ENCODE data around the gene EID2. TPM values are rescaled to one million over a fixed set of nuclear protein-coding genes. Genes with fewer than 3 reads are reported as not detected.

EID2 gene
- total and polyA plus RNA-seq, 12 donors: 9.0 to 15.9 (median 12.2) TPM

GRCh38 chr19:39540333-39540673 is 342 bp upstream of the EID2 start:
- H3K36me3 ChIP-seq: no peaks in the 10 kb centered on the region
- peaks cover 0 to 3% (median 0%) of the 10 kb centered on the region in 7 donors for H3K27me3 ChIP-seq
- peak overlapping the region in 6 of 10 donors; percentile 91 to 97 (median 95) for H3K27ac ChIP-seq
- peak overlapping the region in 7 of 10 donors; percentile 74 to 94 (median 86) for H3K4me3 ChIP-seq
- no peaks in the 10 kb centered on the region for H3K9me3 ChIP-seq
- DNase-seq: no peak
- peak in 1 of 9 donors; percentile 24 for TF ChIP-seq CTCF (IDR thresholded peaks at IDR 0.05)
- 5% methylated on average over 10 of the region's 10 CpGs for WGBS, 2 donors
- intact Hi-C loops (cut with DNase I): loop anchor here in 1 of 10 donors (10.0 kb wide), 1 partner anchor 304 kb away; the partner anchor contains the start of gene FBL
- H3K4me1 ChIP-seq: peaks cover 0 to 32% (median 23%) of the 10 kb centered on the region in 9 donors
- no peak for ATAC-seq

- no peaks in the 10 kb centered on the region for H3K36me3 ChIP-seq
- ATAC-seq (peak in 1 of 8 donors; percentile 5), DNase-seq (no peak)
- peak overlapping the region; percentile 47 to 94 (median 77) for H3K4me3 ChIP-seq
- H3K4me1 ChIP-seq: peaks cover 0 to 32% (median 23%) of the 10 kb centered on the region in 9 donors
- peak overlapping the region; percentile 90 to 98 (median 96) for H3K27ac ChIP-seq
- WGBS, 2 donors: 1 to 2% methylated on average over 10 of the region's 10 CpGs
- no peaks in the 10 kb centered on the region for H3K9me3 ChIP-seq
- intact Hi-C loops (cut with DNase I): loop anchor here in 9 of 10 donors (5.0 to 10.0 kb wide), 7 partner anchors 54 to 414 kb away; partner anchors contain the start of genes PAK4 (in 2 of the 9), SUPT5H (in 2 of the 9), DYRK1B (in 1 of the 9) and PLEKHG2 (in 1 of the 9)
- no peak for TF ChIP-seq CTCF (IDR thresholded peaks at IDR 0.05)
- no peaks in the 10 kb centered on the region for H3K27me3 ChIP-seq
These were observed 820 bp downstream of the EID2 start for GRCh38 chr19:39539165-39539517.

- WGBS, 2 donors: 66 to 75% methylated on average over 3 of the region's 3 CpGs
- Histone ChIP-seq H3K9me3 (no peaks in the 10 kb centered on the region), H3K36me3 (no peaks in the 10 kb centered on the region), H3K4me3 (no peak overlapping the region), H3K4me1 (peaks cover 2 to 39% (median 31%) of the 10 kb centered on the region in 9 donors), H3K27me3 (no peaks in the 10 kb centered on the region), H3K27ac (no peak overlapping the region)
- no peak for DNase-seq
- no peak for TF ChIP-seq CTCF (IDR thresholded peaks at IDR 0.05)
- no peak for ATAC-seq
- intact Hi-C loops (cut with DNase I): loop anchor here (2.0 to 10.0 kb wide), 11 partner anchors 49 to 409 kb away; partner anchors contain the start of genes PAK4 (in 2 of the 10), SUPT5H (in 2 of the 10), TIMM50 (in 2 of the 10) and DYRK1B (in 1 of the 10)
These were observed 6.2 kb downstream of the EID2 start for GRCh38 chr19:39533791-39534190.

- Histone ChIP-seq H3K27ac (peak overlapping the region in 5 of 10 donors; percentile 1 to 93 (median 89)), H3K9me3 (no peaks in the 10 kb centered on the region), H3K4me3 (peak overlapping the region in 8 of 10 donors; percentile 73 to 96 (median 84)), H3K36me3 (no peaks in the 10 kb centered on the region), H3K27me3 (no peaks in the 10 kb centered on the region), H3K4me1 (peaks cover 2 to 32% (median 26%) of the 10 kb centered on the region in 9 donors)
- ATAC-seq: peak in 4 of 8 donors; percentile 3 to 24 (median 10)
- intact Hi-C loops (cut with DNase I): loop anchor here (2.0 to 10.0 kb wide), 11 partner anchors 48 to 408 kb away; partner anchors contain the start of genes PAK4 (in 2 of the 10), SUPT5H (in 2 of the 10), TIMM50 (in 2 of the 10) and DYRK1B (in 1 of the 10)
- TF ChIP-seq CTCF (IDR thresholded peaks at IDR 0.05): no peak
- WGBS, 2 donors: 18 to 23% methylated on average over 12 of the region's 12 CpGs
- DNase-seq: no peak
These were observed 6.9 kb downstream of the EID2 start for GRCh38 chr19:39533003-39533512.

Data from heart right ventricle (tissue), 16 donors.